Large intestine (tissue), 3 donors: ENCODE data around the gene PLXNA4. TPM values are rescaled to one million over a fixed set of nuclear protein-coding genes. Genes with fewer than 3 reads are reported as not detected.

Experiments used
- DNase-seq, 2 donors: peaks; one replicate each; pipeline versions ENCODE4 v3.0.0 to v3.0.0-alpha.2; 2013
- H3K27ac ChIP-seq: one replicate; pipeline ENCODE4 v1.5.1; 2013; ENCODE audit warnings: low read length
- H3K27me3 ChIP-seq: 2 replicates; pipeline ENCODE4 v1.6.1; 2013; ENCODE audit warnings: low read length; ENCODE audit not compliant: control insufficient read depth, insufficient read depth
- H3K36me3 ChIP-seq: 2 replicates; pipeline ENCODE4 v1.6.1; 2013; ENCODE audit warnings: low read length; ENCODE audit not compliant: control insufficient read depth, insufficient read depth
- H3K4me1 ChIP-seq: one replicate; pipeline ENCODE4 v1.6.1; 2013; ENCODE audit warnings: low read length; ENCODE audit not compliant: control insufficient read depth, insufficient read depth
- H3K4me3 ChIP-seq: one replicate; pipeline ENCODE4 v1.5.1; 2013; ENCODE audit warnings: low read length
- H3K9me3 ChIP-seq: one replicate; pipeline ENCODE4 v1.6.1; 2013; ENCODE audit warnings: mild to moderate bottlenecking, low read depth, low read length, moderate library complexity; ENCODE audit not compliant: control insufficient read depth
- WGBS: methylation state at CpG from one replicate; pipeline ENCODE4 v1.1.5; 2013; ENCODE audit warnings: low lambda C conversion rate; ENCODE audit not compliant: insufficient coverage; 5-methylcytosine and 5-hydroxymethylcytosine counted together
- polyA plus RNA-seq: library from polyadenylated mRNA; unstranded; fragments of 120-200 nt; gene quantifications from one replicate; pipeline ENCODE4 v1.2.1, GENCODE V29; 2013

The PLXNA4 gene
- polyA plus RNA-seq, 1 donor = 3.2 TPM

DNA sequence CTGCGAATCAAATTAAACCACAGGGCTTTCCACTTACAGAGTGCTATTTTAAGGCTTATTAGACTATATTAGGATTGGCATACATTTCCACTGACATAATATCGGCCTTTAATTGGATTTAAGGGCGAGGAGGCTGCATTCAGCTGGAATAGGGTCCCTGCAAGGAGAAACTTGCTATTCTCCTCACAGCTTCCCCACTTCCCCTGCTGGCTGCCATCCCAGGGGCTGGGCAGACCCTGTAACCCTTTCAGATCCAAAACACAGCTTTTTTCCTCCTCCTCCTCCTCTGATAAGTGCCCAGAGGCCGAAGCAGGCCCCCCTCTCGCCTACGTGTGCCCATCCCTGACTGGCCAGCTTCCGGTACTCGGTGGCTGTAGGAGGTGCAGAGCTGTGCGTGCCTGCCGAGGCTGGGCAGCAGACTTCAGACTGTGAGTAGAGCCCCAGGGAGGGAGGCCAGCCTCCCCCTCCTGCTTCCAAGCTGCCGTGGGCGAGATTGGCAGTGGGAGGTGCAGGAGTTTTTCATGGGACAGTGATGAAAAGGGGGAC lies 224.2 kb downstream of the PLXNA4 start:
- H3K4me1 ChIP-seq = no peaks in the 10 kb centered on the region
- H3K36me3 ChIP-seq = no peaks in the 10 kb centered on the region
- no peaks in the 10 kb centered on the region for H3K9me3 ChIP-seq
- DNase-seq = no peak
- no CpG with 5 or more reads among the region's 12 CpGs for WGBS
- no peak overlapping the region for H3K4me3 ChIP-seq
- no peak overlapping the region for H3K27ac ChIP-seq
- H3K27me3 ChIP-seq = peaks cover 35% of the 10 kb centered on the region

DNA sequence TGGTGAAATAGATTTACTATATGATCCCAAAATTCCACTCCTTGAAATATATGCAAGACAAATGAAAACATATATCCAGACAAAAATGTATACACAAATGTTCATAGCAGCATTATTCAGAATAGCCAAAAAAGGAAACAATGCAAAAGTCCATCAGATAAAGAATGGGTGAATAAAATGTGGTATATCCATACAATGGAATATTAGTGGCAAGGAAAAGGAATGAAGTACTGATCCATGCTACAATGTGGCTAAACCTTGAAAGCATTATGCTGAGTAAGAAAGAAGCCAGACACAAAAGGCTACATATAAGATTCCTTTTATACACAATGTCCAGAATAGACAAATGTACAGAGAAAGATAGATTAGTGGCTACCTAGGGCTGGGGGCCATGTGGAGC lies 225.5 kb downstream of the PLXNA4 start:
- peaks cover 32% of the 10 kb centered on the region for H3K27me3 ChIP-seq
- no peaks in the 10 kb centered on the region for H3K4me1 ChIP-seq
- no peak for DNase-seq
- no peaks in the 10 kb centered on the region for H3K9me3 ChIP-seq
- no peaks in the 10 kb centered on the region for H3K36me3 ChIP-seq
- H3K4me3 ChIP-seq = no peak overlapping the region
- no peak overlapping the region for H3K27ac ChIP-seq

DNA sequence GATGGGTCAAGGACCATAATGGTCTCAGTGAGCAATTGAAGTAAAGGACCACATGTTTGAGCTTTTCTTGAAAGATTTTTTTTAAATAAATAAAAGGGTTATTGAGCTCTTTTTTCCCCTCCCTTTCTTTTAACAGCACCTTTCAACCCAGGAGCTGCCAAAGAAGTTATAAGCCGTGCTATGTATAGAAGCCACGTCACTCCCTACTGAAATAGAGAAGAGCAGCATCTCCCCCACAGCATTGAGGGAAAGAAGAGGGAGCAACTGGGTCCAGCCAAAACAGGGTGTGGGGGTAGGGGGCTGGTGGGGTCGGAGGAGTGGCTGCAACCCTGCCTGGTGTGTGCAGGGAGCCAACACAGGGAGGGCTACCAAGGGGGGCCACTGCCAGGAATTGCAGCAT lies 227.2 kb downstream of the PLXNA4 start:
- WGBS = no CpG with 5 or more reads among the region's 3 CpGs
- Histone ChIP-seq H3K4me1 (no peaks in the 10 kb centered on the region), H3K9me3 (no peaks in the 10 kb centered on the region), H3K27ac (no peak overlapping the region), H3K4me3 (no peak overlapping the region), H3K27me3 (peaks cover 31% of the 10 kb centered on the region), H3K36me3 (no peaks in the 10 kb centered on the region)
- no peak for DNase-seq

DNA sequence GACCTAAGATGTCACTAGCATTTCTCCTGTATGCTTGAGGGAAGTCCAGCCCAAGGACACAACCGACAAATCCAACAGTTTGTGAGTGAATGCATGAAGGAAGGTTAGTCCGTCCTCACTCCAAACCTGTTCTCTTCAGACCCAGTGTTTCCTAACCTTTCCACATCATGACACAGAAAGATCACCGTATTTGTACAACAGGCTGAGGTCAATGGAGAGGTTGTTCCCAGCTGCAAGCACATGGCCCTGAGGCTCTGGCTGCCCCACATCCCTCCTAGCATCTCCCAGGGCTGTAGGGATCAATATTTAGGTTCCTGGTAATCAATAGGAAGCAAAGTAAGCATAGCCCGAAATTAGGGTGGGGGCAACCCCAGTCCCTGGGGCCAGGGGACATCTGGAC lies 227.9 kb downstream of the PLXNA4 start:
- WGBS = no CpG with 5 or more reads among the region's 4 CpGs

DNA sequence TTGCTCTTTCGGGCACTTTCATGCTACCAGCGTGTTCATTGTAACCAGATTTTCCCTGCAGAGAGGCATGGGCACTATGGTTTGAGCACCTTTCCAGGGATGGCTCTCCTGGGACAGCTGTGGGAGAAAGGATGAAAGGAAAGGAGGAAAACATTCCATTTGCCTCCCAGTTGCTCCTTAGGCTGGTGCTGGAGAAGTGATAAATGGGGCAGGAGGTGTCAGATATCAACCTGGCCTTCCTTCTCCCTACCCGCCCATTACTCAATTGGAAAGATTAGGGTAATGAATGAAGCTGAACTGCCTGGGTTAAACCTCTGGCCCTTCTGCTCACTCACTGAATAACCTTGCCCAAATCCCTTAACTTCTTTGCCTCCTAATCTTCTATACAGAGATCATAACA lies 228.4 kb downstream of the PLXNA4 start:
- no peak for DNase-seq
- Histone ChIP-seq H3K4me1 (no peaks in the 10 kb centered on the region), H3K27ac (no peak overlapping the region), H3K36me3 (no peaks in the 10 kb centered on the region), H3K4me3 (no peak overlapping the region), H3K9me3 (no peaks in the 10 kb centered on the region), H3K27me3 (peaks cover 25% of the 10 kb centered on the region)
- WGBS = 80% methylated on average over 1 of the region's 3 CpGs

More for the DNA sequence above, 227.9 kb downstream of the PLXNA4 start:
- Histone ChIP-seq H3K9me3 (no peaks in the 10 kb centered on the region), H3K4me1 (no peaks in the 10 kb centered on the region), H3K36me3 (no peaks in the 10 kb centered on the region), H3K27ac (no peak overlapping the region), H3K4me3 (no peak overlapping the region), H3K27me3 (peaks cover 25% of the 10 kb centered on the region)
- no peak for DNase-seq

DNA sequence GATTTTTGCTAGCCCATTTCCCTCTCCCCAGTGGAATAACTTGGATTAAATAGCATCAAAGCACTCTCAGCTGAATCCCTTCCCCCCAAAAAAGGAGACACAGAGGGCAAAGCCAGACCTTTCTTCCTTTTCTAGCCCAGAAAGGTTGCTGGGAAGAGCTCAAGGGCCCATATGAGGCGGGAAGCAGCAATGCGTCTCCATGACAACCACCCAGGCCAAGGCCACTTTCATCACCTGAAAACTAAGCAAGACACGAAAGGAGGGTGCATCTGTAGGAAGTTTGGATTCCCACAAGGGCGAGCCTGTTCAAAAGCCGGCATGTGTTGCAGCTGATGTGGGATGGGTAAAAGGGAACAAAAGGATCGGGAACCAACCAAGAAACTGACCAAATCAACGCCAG lies 229.1 kb downstream of the PLXNA4 start:
- peaks cover 23% of the 10 kb centered on the region for H3K27me3 ChIP-seq
- WGBS = 88% methylated on average over 3 of the region's 7 CpGs
- H3K4me3 ChIP-seq = no peak overlapping the region
- DNase-seq = no peak
- no peak overlapping the region for H3K27ac ChIP-seq
- no peaks in the 10 kb centered on the region for H3K4me1 ChIP-seq
- no peaks in the 10 kb centered on the region for H3K36me3 ChIP-seq
- no peaks in the 10 kb centered on the region for H3K9me3 ChIP-seq

DNA sequence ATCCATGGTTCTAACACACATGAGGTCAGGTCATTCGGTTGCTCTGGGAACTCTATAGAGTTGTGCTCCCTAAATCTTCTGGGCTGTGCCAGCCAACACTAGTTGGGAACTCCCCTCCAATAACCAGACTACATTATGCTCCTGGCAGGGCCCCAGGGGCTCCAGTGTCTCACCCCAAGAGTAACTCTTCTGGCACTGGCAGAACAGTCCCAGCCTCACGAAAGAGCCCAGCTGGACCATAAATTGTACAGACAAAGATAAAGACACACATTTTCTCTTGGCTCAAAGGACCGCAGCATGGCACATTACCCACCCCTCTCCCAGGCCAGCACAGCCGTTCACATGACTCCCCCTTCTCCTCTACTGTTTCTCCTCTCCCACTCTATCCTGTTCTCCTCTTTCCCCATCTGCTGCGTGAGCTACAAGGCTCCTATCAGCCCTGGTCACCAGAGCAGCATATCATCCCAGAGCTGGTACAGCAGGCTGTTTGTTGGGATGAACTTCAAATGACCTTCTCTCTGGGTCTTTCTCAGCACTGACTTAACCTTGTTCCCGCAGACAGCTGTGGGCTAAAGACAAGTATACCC lies 230.6 kb downstream of the PLXNA4 start:
- no CpG with 5 or more reads among the region's 6 CpGs for whole genome bisulfite sequencing
- Histone ChIP-seq H3K27ac (no peak overlapping the region), H3K36me3 (no peaks in the 10 kb centered on the region), H3K4me1 (no peaks in the 10 kb centered on the region), H3K4me3 (no peak overlapping the region), H3K27me3 (peaks cover 17% of the 10 kb centered on the region), H3K9me3 (no peaks in the 10 kb centered on the region)
- no peak for DNase-seq

DNA sequence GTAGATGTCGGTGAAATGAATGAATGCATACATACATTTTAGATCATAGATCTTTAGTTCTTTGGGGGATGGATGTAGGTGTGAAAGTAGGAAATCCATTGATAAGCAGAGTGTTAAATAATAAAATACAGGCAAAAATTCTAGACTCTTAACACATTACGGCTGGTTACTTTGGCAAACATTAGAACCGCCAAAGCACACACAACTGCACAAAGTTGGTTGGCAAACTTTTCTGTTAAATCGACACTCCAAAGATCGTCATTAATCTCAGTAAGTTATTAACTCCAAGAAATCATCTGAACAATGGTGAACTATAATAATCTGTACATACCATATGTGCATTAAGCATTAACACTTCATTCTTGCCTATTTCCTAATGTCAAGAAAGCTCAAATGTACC lies 231.2 kb downstream of the PLXNA4 start:
- Histone ChIP-seq H3K36me3 (no peaks in the 10 kb centered on the region), H3K4me3 (no peak overlapping the region), H3K4me1 (no peaks in the 10 kb centered on the region), H3K27ac (no peak overlapping the region), H3K9me3 (no peaks in the 10 kb centered on the region), H3K27me3 (peaks cover 17% of the 10 kb centered on the region)
- WGBS = no CpG with 5 or more reads among the region's 5 CpGs
- no peak for DNase-seq

DNA sequence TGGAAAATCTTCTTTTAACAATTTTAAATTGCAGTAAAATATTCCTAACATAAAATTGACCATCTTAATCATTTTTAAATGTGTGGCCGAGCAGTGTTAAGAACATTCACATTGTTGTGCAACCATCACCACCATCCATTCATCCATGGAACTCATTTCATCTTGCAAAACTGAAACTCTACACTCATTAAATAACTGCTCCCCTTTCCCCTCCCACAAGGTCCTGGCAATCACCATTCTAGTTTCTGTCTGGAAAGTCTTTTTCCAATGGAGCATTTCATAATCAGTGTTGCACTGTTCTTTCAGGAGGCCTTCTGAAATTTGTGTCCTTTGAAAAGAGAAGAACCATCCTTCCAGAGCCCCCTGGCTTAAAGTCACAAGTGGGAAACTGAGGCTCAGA lies 233.1 kb downstream of the PLXNA4 start:
- Histone ChIP-seq H3K27ac (no peak overlapping the region), H3K27me3 (peaks cover 17% of the 10 kb centered on the region), H3K4me1 (no peaks in the 10 kb centered on the region), H3K36me3 (no peaks in the 10 kb centered on the region), H3K9me3 (no peaks in the 10 kb centered on the region), H3K4me3 (no peak overlapping the region)
- no peak for DNase-seq
- no CpG with 5 or more reads among the region's 1 CpG for WGBS

DNA sequence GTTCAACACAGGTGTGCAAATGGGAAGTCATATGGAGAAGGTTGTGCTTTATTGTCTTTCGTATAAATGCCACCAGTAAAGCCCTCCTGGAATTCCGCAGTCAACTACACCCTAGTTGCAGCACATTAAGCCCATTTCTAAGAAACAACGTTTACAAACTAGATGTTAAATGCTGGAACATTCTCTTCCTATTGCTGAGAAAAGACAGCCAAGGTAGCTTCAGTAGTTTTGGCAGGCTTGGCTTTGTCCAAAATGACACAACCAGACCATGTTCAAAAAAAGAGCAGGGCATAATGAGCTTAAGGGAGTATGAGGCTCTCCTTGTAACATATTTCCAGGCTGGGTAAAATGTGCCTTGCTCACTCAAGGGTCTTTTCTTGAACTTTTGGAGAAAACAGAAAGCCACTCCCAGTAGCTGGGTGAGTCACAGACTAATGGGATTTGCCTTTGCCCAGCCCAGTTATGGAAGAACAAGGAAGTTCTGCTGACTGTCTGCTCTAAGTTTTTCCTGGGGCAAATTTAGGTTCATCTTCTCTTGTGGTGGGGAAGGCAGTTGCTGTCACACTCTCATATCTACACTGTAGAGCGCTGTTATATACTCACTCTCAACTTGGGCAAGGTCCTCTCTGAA lies 238.7 kb downstream of the PLXNA4 start:
- Histone ChIP-seq H3K27ac (no peak overlapping the region), H3K36me3 (no peaks in the 10 kb centered on the region), H3K27me3 (peaks cover 5% of the 10 kb centered on the region), H3K4me3 (no peak overlapping the region), H3K9me3 (no peaks in the 10 kb centered on the region), H3K4me1 (no peaks in the 10 kb centered on the region)
- WGBS = no CpG with 5 or more reads among the region's 4 CpGs
- DNase-seq = no peak

DNA sequence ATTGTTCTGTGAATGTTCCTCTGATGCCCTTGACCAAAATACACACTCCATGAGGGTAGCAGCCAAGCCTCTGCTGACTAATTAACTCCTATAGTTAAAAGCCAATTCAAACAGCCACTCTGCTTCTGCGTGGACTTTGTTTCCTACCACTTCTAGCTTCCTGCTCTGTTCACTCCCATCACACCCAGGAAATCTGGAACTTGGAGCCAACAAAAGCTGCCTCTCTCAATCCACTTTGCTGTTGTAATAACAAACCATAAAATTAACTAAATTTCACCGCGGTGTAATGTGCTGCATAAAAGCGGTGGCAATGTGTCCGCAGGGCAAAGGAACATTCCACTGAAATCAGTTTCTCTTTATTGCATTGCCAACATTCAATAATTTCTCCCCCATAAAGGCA lies 239.5 kb downstream of the PLXNA4 start:
- H3K4me3 ChIP-seq = no peak overlapping the region
- H3K36me3 ChIP-seq = no peaks in the 10 kb centered on the region
- no peaks in the 10 kb centered on the region for H3K9me3 ChIP-seq
- H3K27ac ChIP-seq = no peak overlapping the region
- peak in 1 of 2 donors; percentile 30 for DNase-seq
- H3K4me1 ChIP-seq = no peaks in the 10 kb centered on the region
- 43% methylated on average over 1 of the region's 5 CpGs for WGBS
- peaks cover 5% of the 10 kb centered on the region for H3K27me3 ChIP-seq
